Uterus (tissue), 2 donors: Measurements from ENCODE around the gene TOX2.

Experiments
- POLR2A ChIP-seq, 2 donors: fragments of 450-650 bp; IDR thresholded peaks; one replicate each; pipeline ENCODE4 v1.6.1; 2016; ENCODE audit warnings: antibody characterized with exemption in 2 of 2, mild to moderate bottlenecking in 1 of 2, moderate library complexity in 1 of 2
- TF ChIP-seq, protein P1 (sequence below), 4 experiments: fragments of 200-600 bp in 2 of 4; fragments of 450-650 bp in 2 of 4; sonication (generic) in 2 of 4; IDR thresholded peaks; one replicate each; pipeline ENCODE4 v1.5.1; 2016 to 2019; ENCODE audit warnings: antibody characterized with exemption in 4 of 4, mild to moderate bottlenecking in 2 of 4, moderate library complexity in 1 of 4

- TF ChIP-seq POLR2A (IDR thresholded peaks at IDR 0.05): no peak
- TF ChIP-seq, protein P1, sequence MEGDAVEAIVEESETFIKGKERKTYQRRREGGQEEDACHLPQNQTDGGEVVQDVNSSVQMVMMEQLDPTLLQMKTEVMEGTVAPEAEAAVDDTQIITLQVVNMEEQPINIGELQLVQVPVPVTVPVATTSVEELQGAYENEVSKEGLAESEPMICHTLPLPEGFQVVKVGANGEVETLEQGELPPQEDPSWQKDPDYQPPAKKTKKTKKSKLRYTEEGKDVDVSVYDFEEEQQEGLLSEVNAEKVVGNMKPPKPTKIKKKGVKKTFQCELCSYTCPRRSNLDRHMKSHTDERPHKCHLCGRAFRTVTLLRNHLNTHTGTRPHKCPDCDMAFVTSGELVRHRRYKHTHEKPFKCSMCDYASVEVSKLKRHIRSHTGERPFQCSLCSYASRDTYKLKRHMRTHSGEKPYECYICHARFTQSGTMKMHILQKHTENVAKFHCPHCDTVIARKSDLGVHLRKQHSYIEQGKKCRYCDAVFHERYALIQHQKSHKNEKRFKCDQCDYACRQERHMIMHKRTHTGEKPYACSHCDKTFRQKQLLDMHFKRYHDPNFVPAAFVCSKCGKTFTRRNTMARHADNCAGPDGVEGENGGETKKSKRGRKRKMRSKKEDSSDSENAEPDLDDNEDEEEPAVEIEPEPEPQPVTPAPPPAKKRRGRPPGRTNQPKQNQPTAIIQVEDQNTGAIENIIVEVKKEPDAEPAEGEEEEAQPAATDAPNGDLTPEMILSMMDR (IDR thresholded peaks at IDR 0.05): no peak
Observed at GRCh38 chr20:43979576-43980105, 65.0 kb downstream of the TOX2 start.
